ENCODE data around the gene GOLGA6L2.
"Not testable (repeated sequence)": the region's sequence is repeated elsewhere in the genome, so short reads cannot be mapped to it uniquely, and the experiment has no call there.

GOLGA6L2 gene

GRCh38 chr15:23398357-23398756 is 48.7 kb downstream of the GOLGA6L2 start:
- DNase-seq; in situ Hi-C loops (cut with HindIII; ENCODE audit: low pct_ligation_motif_present, low pct_unique_long_range_greater_than_20kb, low sequenced_read_pairs): not testable (repeated sequence)

GRCh38 chr15:23397779-23398178 is 49.3 kb downstream of the GOLGA6L2 start:
- in situ Hi-C loops (cut with HindIII; ENCODE audit: low pct_ligation_motif_present, low pct_unique_long_range_greater_than_20kb, low sequenced_read_pairs), result no loop called here

GRCh38 chr15:23395832-23396231 is 51.2 kb downstream of the GOLGA6L2 start:
- DNase-seq, result no peak
- in situ Hi-C loops (cut with HindIII; ENCODE audit: low pct_ligation_motif_present, low pct_unique_long_range_greater_than_20kb, low sequenced_read_pairs), result no loop called here

More at GRCh38 chr15:23397779-23398178, 49.3 kb downstream of the GOLGA6L2 start:
- no peak for DNase-seq

DNA sequence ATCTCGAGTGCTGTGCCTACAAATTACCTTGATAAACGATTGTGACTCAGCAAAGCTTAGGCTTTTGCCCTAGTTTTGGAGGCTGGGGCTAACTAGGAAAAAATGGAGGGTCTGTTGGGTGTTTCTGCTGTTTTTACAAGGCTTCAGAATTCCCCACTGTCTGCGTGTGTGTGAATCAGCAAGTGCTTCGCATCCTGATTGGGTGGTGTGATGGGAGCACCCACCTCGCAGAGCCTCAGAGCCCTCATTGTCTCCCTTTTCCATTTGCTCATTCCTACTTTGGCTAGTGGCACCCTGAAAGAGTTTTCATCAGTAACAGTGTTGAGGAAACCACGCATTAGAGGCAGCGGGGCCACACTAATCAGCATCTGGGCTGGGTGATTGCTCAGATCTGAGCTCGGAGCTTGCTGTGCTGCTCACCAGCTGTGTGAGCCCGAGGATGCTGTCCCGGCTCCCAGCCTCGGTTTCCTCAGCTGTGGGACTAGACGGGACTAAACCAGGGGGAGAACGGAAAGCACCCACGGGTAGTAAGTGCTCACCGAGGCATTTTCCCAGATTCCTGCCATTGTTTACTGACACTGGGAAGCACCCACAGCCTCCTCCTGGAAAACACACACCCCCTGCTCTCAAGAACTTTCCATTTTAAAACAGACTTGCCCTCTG is 51.9 kb downstream of the GOLGA6L2 start:
- DNase-seq, result peak; percentile 52
- in situ Hi-C loops (cut with HindIII; ENCODE audit: low pct_ligation_motif_present, low pct_unique_long_range_greater_than_20kb, low sequenced_read_pairs), result no loop called here

Measured in ACHN (cell line).